Thymus (tissue), 11 donors: ENCODE data around the gene TMEM184B. TPM values are rescaled to one million over a fixed set of nuclear protein-coding genes. Genes with fewer than 3 reads are reported as not detected.

Source experiments
- DNase-seq, 9 donors: peaks; one replicate each; pipeline ENCODE4 v3.0.0-alpha.2; 2013; ENCODE audit warnings: low spot score in 9 of 9, low read depth in 6 of 9, missing footprints in 1 of 9
- H3K27ac ChIP-seq, 2 donors: one replicate each; pipeline ENCODE4 v1.5.1; 2013; ENCODE audit warnings: control low read depth in 1 of 2, low read depth in 1 of 2, low read length in 1 of 2, mild to moderate bottlenecking in 1 of 2, moderate library complexity in 1 of 2
- H3K27me3 ChIP-seq, 2 donors: one replicate each; pipeline ENCODE4 v1.5.1; 2013; ENCODE audit warnings: low read length in 1 of 2; ENCODE audit not compliant: control insufficient read depth in 2 of 2, insufficient read depth in 1 of 2
- H3K36me3 ChIP-seq, 2 donors: one replicate each; pipeline ENCODE4 v1.5.1; 2013; ENCODE audit warnings: low read length in 1 of 2, mild to moderate bottlenecking in 1 of 2, moderate library complexity in 1 of 2; ENCODE audit not compliant: control insufficient read depth in 2 of 2, insufficient read depth in 2 of 2
- H3K4me1 ChIP-seq, 2 donors: one replicate each; pipeline ENCODE4 v1.5.1; 2013; ENCODE audit warnings: low read length in 2 of 2; ENCODE audit not compliant: control insufficient read depth in 2 of 2, insufficient read depth in 2 of 2
- H3K4me3 ChIP-seq, 2 donors: one replicate each; pipeline ENCODE4 v1.5.1; 2013; ENCODE audit warnings: low read length in 2 of 2, control low read depth in 1 of 2, mild to moderate bottlenecking in 1 of 2
- H3K9me3 ChIP-seq, 2 donors: one replicate each; pipeline ENCODE4 v1.5.1; 2013; ENCODE audit warnings: low read length in 1 of 2, mild to moderate bottlenecking in 1 of 2; ENCODE audit not compliant: control insufficient read depth in 2 of 2, insufficient read depth in 1 of 2
- WGBS: extraction: QIAGEN DNeasy Blood & Tissue Kit; methylation state at CpG from one replicate; pipeline ENCODE4 v1.1.7; 2013; 5-methylcytosine and 5-hydroxymethylcytosine counted together
- polyA plus RNA-seq: library from polyadenylated mRNA; stranded (reverse); fragments of 200-250 nt; gene quantifications from one replicate; pipeline ENCODE4 v1.2.3, GENCODE V29; 2013
- total RNA-seq: library from RNA; stranded (reverse); fragments of 120-200 nt; gene quantifications from one replicate; pipeline ENCODE4 v1.2.4, GENCODE V29; 2013
- donor health status: healthy.

TMEM184B gene
- total and polyA plus RNA-seq, 2 donors: 2.7 to 11.2 TPM

DNA sequence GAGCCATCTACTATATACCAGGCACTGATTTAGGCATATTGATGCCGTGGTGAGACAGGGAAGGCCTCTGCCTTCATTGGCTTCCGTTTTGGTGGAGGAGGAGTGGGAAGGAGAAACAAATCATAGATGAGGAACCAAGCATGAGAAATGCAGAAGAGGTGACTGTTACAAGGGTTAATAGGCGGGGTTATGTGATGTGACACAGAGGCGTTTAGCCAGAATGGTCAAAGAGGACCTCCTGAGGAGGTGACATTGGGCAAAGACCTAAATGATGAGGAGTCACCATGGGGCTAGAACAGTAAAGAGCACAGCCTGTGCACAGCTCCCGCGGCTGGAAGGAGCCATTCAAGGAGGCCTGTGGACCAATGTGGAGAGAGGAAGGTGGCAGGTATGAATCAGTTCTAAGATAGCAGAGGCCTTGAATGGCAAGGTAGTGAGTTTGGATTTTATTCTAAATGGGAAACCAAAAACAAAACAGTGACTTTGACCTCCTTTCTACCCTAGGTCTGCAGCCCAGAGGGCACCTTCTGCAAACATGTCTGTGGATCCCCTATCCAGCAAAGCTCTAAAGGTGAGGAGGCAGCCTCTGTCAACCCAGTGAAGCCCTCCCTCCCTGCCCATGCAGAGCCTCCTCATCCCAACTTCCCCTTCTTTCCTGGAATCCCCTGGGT is 59.4 kb downstream of the TMEM184B start:
- no peak overlapping the region for H3K27ac ChIP-seq
- H3K27me3 ChIP-seq: peaks cover 2 to 31% of the 10 kb centered on the region in 2 donors
- H3K4me1 ChIP-seq: peaks cover 3 to 17% of the 10 kb centered on the region in 2 donors
- DNase-seq: no peak
- H3K4me3 ChIP-seq: no peak overlapping the region
- WGBS: 94% methylated on average over 6 of the region's 6 CpGs
- H3K36me3 ChIP-seq: no peaks in the 10 kb centered on the region
- H3K9me3 ChIP-seq: no peaks in the 10 kb centered on the region

DNA sequence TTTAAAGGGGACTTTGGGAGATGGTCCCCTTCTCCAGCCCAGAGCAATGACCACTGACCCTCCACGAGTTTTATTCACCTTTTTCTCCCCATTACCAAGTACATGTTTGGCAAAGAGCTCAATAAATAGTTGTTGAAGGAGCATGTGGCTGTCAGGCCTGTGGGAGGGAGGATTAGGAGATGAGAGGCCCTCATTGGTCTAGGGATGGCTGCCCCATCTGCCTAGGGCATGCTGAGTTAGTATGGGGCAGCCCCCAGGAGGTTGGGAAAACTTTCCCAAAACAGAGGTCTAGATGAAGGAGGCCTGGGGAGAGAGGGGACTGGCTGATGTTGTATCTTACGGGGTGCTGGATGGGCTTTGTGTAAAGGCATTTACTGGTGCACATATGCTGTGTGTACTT is 60.4 kb downstream of the TMEM184B start:
- Histone ChIP-seq H3K9me3 (no peaks in the 10 kb centered on the region), H3K27ac (no peak overlapping the region), H3K36me3 (no peaks in the 10 kb centered on the region), H3K27me3 (peaks cover 2 to 31% of the 10 kb centered on the region in 2 donors), H3K4me3 (no peak overlapping the region), H3K4me1 (peaks cover 3 to 12% of the 10 kb centered on the region in 2 donors)
- WGBS: 88% methylated on average over 2 of the region's 2 CpGs
- no peak for DNase-seq

DNA sequence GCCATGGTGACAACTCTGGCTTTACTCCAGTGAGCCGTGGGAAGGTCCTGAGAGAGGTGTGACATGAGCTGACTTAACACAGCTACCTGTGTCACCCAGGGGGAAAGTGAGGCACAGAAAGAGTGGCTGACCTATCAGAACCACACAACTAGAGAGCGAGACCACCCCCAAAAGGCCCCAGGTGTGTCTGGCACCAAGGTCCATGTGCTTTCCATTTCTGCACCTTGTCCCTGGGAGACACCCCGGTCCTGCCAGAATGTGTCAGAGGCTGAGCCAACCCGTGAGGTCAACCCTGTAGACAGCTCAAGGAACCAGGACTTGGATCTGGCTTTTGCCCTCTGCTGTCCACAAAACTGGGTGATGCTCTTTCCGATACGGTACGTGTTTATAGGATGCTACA is 61.3 kb downstream of the TMEM184B start:
- Histone ChIP-seq H3K9me3 (no peaks in the 10 kb centered on the region), H3K27me3 (peaks cover 2 to 31% of the 10 kb centered on the region in 2 donors), H3K36me3 (no peaks in the 10 kb centered on the region), H3K4me1 (peaks cover 3 to 12% of the 10 kb centered on the region in 2 donors), H3K27ac (no peak overlapping the region), H3K4me3 (no peak overlapping the region)
- WGBS: 97% methylated on average over 7 of the region's 7 CpGs
- DNase-seq: no peak

DNA sequence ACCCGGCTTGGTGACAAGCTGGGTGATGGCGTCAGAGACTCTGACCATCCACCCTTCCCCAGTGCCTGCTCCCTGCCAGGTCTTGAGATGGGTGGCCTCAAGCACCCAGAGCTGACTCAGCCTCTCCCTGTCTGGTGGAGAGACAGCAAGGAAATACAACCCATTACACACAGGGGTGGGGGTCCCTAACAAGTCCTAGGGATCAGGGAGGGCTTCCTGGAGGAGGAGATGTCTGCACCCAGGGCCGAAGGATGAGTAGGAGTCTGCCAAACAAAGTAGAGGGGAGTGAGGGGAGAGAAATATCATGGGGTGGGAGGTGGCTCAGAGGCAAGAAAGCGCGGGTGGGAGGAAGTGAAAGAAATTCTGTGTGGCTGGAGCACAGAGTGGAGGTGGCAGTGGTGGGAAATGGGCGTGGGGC is 64.2 kb downstream of the TMEM184B start:
- no peaks in the 10 kb centered on the region for H3K9me3 ChIP-seq
- no peak overlapping the region for H3K4me3 ChIP-seq
- H3K36me3 ChIP-seq: no peaks in the 10 kb centered on the region
- H3K4me1 ChIP-seq: peaks cover under 1 to 9% of the 10 kb centered on the region in 2 donors
- 76% methylated on average over 6 of the region's 6 CpGs for whole genome bisulfite sequencing
- H3K27ac ChIP-seq: no peak overlapping the region
- no peak for DNase-seq
- H3K27me3 ChIP-seq: peaks cover 0 to 35% of the 10 kb centered on the region in 2 donors

DNA sequence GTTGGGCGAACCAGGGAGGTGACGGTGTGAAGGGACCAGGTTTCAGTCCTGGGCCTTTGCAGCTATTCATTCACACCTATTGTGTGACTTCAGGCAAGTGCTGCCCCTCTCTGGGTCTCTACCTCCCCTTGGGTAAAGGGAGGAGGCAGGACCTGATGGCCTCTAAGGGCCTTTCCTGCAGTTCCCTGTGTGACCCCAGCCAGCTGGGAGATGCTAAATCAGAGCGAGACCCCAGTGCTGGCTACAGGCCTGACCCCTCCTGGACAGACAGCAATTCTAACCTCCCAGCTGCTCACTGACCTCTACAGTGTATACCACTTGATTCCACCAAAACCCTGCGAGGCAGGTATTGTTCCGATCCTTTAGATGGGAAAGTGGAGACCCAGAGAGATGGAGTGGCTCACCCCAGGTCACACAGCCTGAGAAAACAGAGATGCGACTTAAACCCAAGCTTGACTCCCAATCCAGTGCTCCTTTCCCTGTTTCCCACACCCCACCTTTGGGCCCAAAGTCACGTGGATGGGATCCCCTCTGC is 64.8 kb downstream of the TMEM184B start:
- Histone ChIP-seq H3K4me3 (no peak overlapping the region), H3K27me3 (peaks cover 0 to 35% of the 10 kb centered on the region in 2 donors), H3K4me1 (peaks cover 7 to 15% of the 10 kb centered on the region in 2 donors), H3K36me3 (no peaks in the 10 kb centered on the region), H3K9me3 (no peaks in the 10 kb centered on the region), H3K27ac (no peak overlapping the region)
- 98% methylated on average over 7 of the region's 7 CpGs for WGBS
- no peak for DNase-seq

DNA sequence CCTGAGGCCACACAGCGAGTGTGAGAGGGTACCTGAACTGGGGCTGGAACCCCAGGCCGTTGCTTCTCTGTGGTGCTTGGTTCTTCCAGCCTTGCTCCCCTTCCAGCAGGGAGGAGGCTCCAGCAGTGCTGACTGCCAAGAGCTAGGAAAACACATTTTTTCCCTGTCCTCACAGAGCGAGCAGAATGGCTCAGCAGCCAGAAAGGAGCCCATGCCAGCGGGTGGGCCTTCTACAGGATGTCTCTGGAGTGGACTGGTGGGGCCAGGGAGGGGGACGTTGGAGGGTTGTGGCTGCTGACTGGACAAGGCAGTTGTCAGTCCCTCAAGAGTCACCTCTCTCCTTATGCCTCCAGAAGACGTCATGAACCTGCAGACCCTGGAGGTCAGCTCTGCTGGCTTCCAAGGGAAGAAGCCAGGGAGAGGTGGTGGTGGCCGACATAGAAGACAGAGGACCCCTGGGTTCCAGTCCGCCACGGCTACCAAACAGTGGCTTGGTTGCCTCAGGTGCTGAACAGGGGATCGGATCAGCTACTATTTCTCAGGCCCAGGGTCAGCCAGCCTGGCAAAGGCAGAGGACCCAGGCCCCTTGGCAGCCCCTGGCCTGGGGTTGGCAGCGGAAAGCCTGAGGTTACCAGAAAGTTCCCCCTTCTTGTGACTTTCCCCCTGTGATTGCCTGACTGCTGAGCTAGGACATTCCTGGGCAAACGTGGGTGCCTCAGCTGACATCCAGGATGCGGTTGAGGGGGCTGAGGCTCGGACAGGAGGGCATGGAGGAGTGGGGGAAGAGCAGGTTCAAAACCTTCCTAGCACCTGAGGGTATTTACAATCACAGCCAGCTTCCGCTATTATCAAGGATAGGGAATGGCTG is 67.3 kb downstream of the TMEM184B start:
- WGBS: 92% methylated on average over 15 of the region's 15 CpGs
- Histone ChIP-seq H3K27me3 (peaks cover 11 to 49% of the 10 kb centered on the region in 2 donors), H3K4me3 (no peak overlapping the region), H3K27ac (no peak overlapping the region), H3K9me3 (no peaks in the 10 kb centered on the region), H3K4me1 (peaks cover 11 to 30% of the 10 kb centered on the region in 2 donors), H3K36me3 (no peaks in the 10 kb centered on the region)
- no peak for DNase-seq

DNA sequence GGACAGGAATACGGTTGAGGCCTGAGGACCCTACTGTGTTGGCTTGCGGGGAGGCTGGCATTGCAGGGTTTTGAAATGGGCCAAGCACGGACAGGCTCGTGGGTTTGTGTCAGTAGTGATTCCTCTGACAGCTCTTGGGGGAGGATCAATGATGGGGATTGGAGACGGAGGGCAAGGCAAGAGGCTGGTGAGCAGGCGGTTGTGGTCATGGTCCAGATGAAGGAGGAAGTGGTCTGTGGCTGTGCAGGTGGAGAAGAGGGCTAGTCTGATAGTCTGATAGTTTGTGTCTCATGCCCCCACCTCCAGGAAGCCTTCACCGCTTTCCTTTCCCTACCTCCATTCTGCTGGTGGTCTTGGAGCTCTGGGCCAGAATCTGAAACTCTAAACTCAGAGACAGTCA is 68.0 kb downstream of the TMEM184B start:
- H3K4me1 ChIP-seq: peaks cover 11 to 30% of the 10 kb centered on the region in 2 donors
- no peak overlapping the region for H3K27ac ChIP-seq
- H3K36me3 ChIP-seq: no peaks in the 10 kb centered on the region
- no peak overlapping the region for H3K4me3 ChIP-seq
- H3K27me3 ChIP-seq: peaks cover 11 to 49% of the 10 kb centered on the region in 2 donors
- WGBS: 36% methylated on average over 7 of the region's 7 CpGs
- DNase-seq: no peak
- H3K9me3 ChIP-seq: no peaks in the 10 kb centered on the region

DNA sequence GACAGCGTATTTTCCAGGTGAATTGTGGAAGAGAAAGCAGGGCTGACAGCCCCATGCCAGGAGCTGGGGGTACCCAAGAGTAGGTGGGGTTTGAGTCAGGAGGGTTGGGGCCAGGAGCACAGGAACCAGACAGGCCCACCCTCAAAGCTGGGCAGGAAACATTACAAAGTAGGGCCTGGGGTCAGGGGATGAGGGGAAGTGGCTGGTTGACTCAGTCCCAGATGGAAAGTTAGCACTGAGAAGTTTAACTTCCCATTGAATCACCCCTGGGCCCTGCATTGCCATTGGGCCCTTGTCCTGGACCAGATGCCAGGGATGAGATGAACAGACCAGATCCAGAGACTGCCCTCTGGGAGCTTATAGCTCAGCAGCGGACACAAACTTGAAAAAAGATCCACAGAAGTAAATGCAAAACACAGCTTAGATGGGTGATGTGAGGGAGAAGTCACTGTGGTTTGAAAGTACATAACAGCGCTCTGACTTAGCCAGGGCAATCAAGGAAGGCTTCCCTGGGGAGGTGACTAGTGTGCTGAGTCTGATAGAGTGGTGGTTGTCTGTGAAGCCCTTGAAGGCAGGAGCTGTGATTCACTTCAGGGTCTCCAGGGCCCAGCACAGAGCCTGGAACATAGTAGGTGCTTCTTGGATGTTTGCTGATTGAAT is 68.8 kb downstream of the TMEM184B start:
- Histone ChIP-seq H3K4me1 (peaks cover 11 to 30% of the 10 kb centered on the region in 2 donors), H3K4me3 (no peak overlapping the region), H3K9me3 (no peaks in the 10 kb centered on the region), H3K27ac (no peak overlapping the region), H3K27me3 (peaks cover 11 to 49% of the 10 kb centered on the region in 2 donors), H3K36me3 (no peaks in the 10 kb centered on the region)
- WGBS: over 99% methylated on average over 3 of the region's 3 CpGs
- no peak for DNase-seq
